Endothelial cell of umbilical vein (primary cell): ENCODE data around the gene SULT1A1.
"Not testable (repeated sequence)": the region's sequence is repeated elsewhere in the genome, so short reads cannot be mapped to it uniquely, and the experiment has no call there.

Experiments used
- CTCF ChIP-seq, 2 donors: IDR thresholded peaks; 1 replicate in 1 of 2; 2 replicates in 1 of 2; pipeline ENCODE4 v1.5.1; 2011; ENCODE audit warnings: low read length in 2 of 2, mild to moderate bottlenecking in 2 of 2, moderate library complexity in 2 of 2, control low read depth in 1 of 2, inconsistent platforms in 1 of 2, low read depth in 1 of 2; ENCODE audit not compliant: insufficient read depth in 1 of 2; ENCODE audit errors: extremely low read depth in 1 of 2
- EZH2 ChIP-seq: IDR thresholded peaks from 2 replicates; pipeline ENCODE4 v1.6.1; 2012; ENCODE audit warnings: borderline replicate concordance, low read depth, mild to moderate bottlenecking, moderate library complexity, low read length, inconsistent platforms; ENCODE audit not compliant: severe bottlenecking
- JUN ChIP-seq: IDR thresholded peaks from 2 replicates; pipeline ENCODE4 v1.6.1; 2011; ENCODE audit warnings: borderline replicate concordance, low read depth; ENCODE audit not compliant: insufficient read length, insufficient read depth
- MYC ChIP-seq: IDR thresholded peaks from one replicate; pipeline ENCODE4 v1.6.1; 2011; ENCODE audit warnings: mild to moderate bottlenecking, low read depth, low read length
- POLR2A ChIP-seq: IDR thresholded peaks from 2 replicates; pipeline ENCODE4 v1.6.1; 2012; ENCODE audit warnings: low read depth, mild to moderate bottlenecking, control low read depth, low read length

GRCh38 chr16:28636093-28636823 is 26.4 kb upstream of the SULT1A1 start:
- TF ChIP-seq CTCF (IDR thresholded peaks at IDR 0.05; ENCODE audit: extremely low read depth in 1 of 2, insufficient read depth in 1 of 2, low read depth in 1 of 2, low read length in 2 of 2); EZH2; JUN; MYC; POLR2A: not testable (repeated sequence)
